ENCODE measurements around the gene SMPD3. TPM values are rescaled to one million over a fixed set of nuclear protein-coding genes. Genes with fewer than 3 reads are reported as not detected.

SMPD3 gene
- total RNA-seq, 1 experiment from 2014 or later, result 0.77 TPM

GRCh38 chr16:68382296-68382718, 66.0 kb downstream of the SMPD3 start:
- Histone ChIP-seq H3K9me3 (ENCODE audit: control insufficient read depth, insufficient read depth, low read depth, low read length) (no peaks in the 10 kb centered on the region), H3K27me3 (ENCODE audit: control insufficient read depth, insufficient read depth, low read length) (no peaks in the 10 kb centered on the region), H3K36me3 (ENCODE audit: control insufficient read depth, insufficient read depth, low read length) (no peaks in the 10 kb centered on the region), H3K27ac (ENCODE audit: low read length) (no peak overlapping the region), H3K4me1 (ENCODE audit: control insufficient read depth, insufficient read depth, low read length) (no peaks in the 10 kb centered on the region), H3K4me3 (ENCODE audit: low read depth in 2 of 2, low read length in 2 of 2) (no peak overlapping the region)
- ChIA-PET CTCF (no interaction called here), POLR2A (no interaction called here)
- no TSS peak for BruUV-seq (replicated peaks)
- DNase-seq (ENCODE audit: low read depth, low spot score) (no peak), ATAC-seq (peak; percentile 46)
- TF ChIP-seq, protein P1, sequence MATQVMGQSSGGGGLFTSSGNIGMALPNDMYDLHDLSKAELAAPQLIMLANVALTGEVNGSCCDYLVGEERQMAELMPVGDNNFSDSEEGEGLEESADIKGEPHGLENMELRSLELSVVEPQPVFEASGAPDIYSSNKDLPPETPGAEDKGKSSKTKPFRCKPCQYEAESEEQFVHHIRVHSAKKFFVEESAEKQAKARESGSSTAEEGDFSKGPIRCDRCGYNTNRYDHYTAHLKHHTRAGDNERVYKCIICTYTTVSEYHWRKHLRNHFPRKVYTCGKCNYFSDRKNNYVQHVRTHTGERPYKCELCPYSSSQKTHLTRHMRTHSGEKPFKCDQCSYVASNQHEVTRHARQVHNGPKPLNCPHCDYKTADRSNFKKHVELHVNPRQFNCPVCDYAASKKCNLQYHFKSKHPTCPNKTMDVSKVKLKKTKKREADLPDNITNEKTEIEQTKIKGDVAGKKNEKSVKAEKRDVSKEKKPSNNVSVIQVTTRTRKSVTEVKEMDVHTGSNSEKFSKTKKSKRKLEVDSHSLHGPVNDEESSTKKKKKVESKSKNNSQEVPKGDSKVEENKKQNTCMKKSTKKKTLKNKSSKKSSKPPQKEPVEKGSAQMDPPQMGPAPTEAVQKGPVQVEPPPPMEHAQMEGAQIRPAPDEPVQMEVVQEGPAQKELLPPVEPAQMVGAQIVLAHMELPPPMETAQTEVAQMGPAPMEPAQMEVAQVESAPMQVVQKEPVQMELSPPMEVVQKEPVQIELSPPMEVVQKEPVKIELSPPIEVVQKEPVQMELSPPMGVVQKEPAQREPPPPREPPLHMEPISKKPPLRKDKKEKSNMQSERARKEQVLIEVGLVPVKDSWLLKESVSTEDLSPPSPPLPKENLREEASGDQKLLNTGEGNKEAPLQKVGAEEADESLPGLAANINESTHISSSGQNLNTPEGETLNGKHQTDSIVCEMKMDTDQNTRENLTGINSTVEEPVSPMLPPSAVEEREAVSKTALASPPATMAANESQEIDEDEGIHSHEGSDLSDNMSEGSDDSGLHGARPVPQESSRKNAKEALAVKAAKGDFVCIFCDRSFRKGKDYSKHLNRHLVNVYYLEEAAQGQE (IDR thresholded peaks at IDR 0.05; ENCODE audit: insufficient read depth in 1 of 2, low read depth in 2 of 2, low read length in 1 of 2), result no peak
- TF ChIP-seq, protein P2, sequence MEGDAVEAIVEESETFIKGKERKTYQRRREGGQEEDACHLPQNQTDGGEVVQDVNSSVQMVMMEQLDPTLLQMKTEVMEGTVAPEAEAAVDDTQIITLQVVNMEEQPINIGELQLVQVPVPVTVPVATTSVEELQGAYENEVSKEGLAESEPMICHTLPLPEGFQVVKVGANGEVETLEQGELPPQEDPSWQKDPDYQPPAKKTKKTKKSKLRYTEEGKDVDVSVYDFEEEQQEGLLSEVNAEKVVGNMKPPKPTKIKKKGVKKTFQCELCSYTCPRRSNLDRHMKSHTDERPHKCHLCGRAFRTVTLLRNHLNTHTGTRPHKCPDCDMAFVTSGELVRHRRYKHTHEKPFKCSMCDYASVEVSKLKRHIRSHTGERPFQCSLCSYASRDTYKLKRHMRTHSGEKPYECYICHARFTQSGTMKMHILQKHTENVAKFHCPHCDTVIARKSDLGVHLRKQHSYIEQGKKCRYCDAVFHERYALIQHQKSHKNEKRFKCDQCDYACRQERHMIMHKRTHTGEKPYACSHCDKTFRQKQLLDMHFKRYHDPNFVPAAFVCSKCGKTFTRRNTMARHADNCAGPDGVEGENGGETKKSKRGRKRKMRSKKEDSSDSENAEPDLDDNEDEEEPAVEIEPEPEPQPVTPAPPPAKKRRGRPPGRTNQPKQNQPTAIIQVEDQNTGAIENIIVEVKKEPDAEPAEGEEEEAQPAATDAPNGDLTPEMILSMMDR (IDR thresholded peaks at IDR 0.05), result no peak; the same call in 1 of the 2 replicates
- TF ChIP-seq POLR2AphosphoS5 (IDR thresholded peaks at IDR 0.05; ENCODE audit: low read depth, low read length) (no peak), SIN3A (IDR thresholded peaks at IDR 0.05; ENCODE audit: borderline replicate concordance, insufficient read depth, low read depth, low read length) (no peak), TCF7L2 (IDR thresholded peaks at IDR 0.05; ENCODE audit: low read depth, low read length) (no peak)
- in situ Hi-C loops (cut with HindIII; ENCODE audit: low pct_unique_long_range_greater_than_20kb, low sequenced_read_pairs), result no loop called here
- intact Hi-C loops (cut with micrococcal nuclease; ENCODE audit: unreplicated experiment), result no loop called here

DNA sequence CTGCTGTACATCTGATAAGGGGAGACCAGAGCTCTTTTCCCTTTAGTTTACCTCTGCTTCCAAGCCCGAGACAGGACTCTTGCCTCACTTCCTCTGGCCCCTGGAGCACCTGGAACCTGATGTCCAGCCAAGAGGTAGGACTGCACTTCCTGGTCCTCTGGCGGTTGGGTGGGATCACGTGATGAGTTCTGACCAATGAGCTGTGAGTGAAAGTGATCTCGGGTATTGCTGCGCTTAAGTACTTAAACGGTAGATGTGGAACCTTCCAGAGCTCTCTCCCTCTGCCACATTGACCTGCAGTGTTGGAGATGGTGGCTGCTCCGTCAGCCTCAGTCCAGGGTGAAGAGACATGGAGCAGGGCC, 67.0 kb downstream of the SMPD3 start:
- ATAC-seq, result no peak
- no peak for TF ChIP-seq TCF7L2 (IDR thresholded peaks at IDR 0.05; ENCODE audit: low read depth, low read length)
- TF ChIP-seq POLR2AphosphoS5 (IDR thresholded peaks at IDR 0.05; ENCODE audit: low read depth, low read length), result no peak
- TF ChIP-seq, protein P2 (IDR thresholded peaks at IDR 0.05), result no peak
- no peak for TF ChIP-seq SIN3A (IDR thresholded peaks at IDR 0.05; ENCODE audit: borderline replicate concordance, insufficient read depth, low read depth, low read length)
- TF ChIP-seq, protein P1 (IDR thresholded peaks at IDR 0.05; ENCODE audit: insufficient read depth in 1 of 2, low read depth in 2 of 2, low read length in 1 of 2), result no peak
- no peaks in the 10 kb centered on the region for H3K9me3 ChIP-seq (ENCODE audit: control insufficient read depth, insufficient read depth, low read depth, low read length)
- H3K27ac ChIP-seq (ENCODE audit: low read length), result no peak overlapping the region
- CTCF ChIA-PET, result no interaction called here
- H3K4me3 ChIP-seq (ENCODE audit: low read depth in 2 of 2, low read length in 2 of 2), result no peak overlapping the region
- H3K4me1 ChIP-seq (ENCODE audit: control insufficient read depth, insufficient read depth, low read length), result no peaks in the 10 kb centered on the region
- in situ Hi-C loops (cut with HindIII; ENCODE audit: low pct_unique_long_range_greater_than_20kb, low sequenced_read_pairs) (no loop called here), intact Hi-C loops (cut with micrococcal nuclease; ENCODE audit: unreplicated experiment) (no loop called here)
- no peaks in the 10 kb centered on the region for H3K27me3 ChIP-seq (ENCODE audit: control insufficient read depth, insufficient read depth, low read length)
- no TSS peak for BruUV-seq (replicated peaks)
- no peaks in the 10 kb centered on the region for H3K36me3 ChIP-seq (ENCODE audit: control insufficient read depth, insufficient read depth, low read length)
- POLR2A ChIA-PET, result no interaction called here
- no peak for DNase-seq (ENCODE audit: low read depth, low spot score)
